PC-9 (cell line): ENCODE data around the gene DSG4.

ENCODE experiments used
- CTCF ChIP-seq: fragments of 200-600 bp; sonication (generic); conservative IDR thresholded peaks from 2 replicates; pipeline ENCODE4 v1.6.1; 2017; ENCODE audit warnings: mixed run types, antibody characterized with exemption, mild to moderate bottlenecking, moderate library complexity
- EZH2 ChIP-seq: fragments of 200-600 bp; sonication (generic); IDR thresholded peaks from 2 replicates; pipeline ENCODE4 v1.8.0; 2017; ENCODE audit warnings: antibody characterized with exemption, low read depth

- no peak for TF ChIP-seq CTCF
- TF ChIP-seq EZH2: no peak
These were observed 50.4 kb downstream of the DSG4 start for GRCh38 chr18:31426871-31427406.
